ENCODE results near the gene PSMF1. TPM values are rescaled to one million over a fixed set of nuclear protein-coding genes. Genes with fewer than 3 reads are reported as not detected.
A peak's percentile ranks its signal among the peaks of the same experiment; 100 is the strongest.

Gene PSMF1
- total and polyA plus RNA-seq, 9 of the 15 experiments (the other 6 are each of a cell fraction or from before 2014, with no cell fraction given) = 8.5 to 192 (median 33.2) TPM

DNA sequence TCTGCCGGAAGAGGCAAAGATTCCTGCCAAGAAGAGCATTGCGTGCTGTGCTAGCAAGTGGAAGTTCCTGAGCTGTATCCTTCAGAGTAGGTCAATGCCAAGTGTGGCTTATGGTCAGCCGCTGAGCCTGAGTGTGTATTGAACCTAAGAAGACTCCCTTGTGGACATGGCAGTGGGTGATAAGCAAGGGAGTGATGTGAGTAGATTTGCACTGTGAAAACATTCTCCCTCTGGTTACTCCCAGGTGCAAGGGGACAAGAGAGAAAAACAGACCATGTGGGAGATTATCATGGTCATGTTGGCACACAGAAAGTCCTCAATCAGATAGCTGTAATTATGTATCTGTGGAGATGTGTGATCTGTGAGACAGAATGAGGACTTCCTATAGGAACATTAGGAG lies 72.4 kb downstream of the PSMF1 start (continued):
- TF ChIP-seq ZBTB43 (CRISPR knock-in tag; IDR thresholded peaks at IDR 0.05) (no peak), ZBTB26 (CRISPR knock-in tag; IDR thresholded peaks at IDR 0.05) (no peak), ZFP30 (CRISPR knock-in tag; IDR thresholded peaks at IDR 0.05; ENCODE audit: borderline replicate concordance) (no peak), NBN (IDR thresholded peaks at IDR 0.05; ENCODE audit: low read depth) (no peak), FOXK1 (CRISPR knock-in tag; IDR thresholded peaks at IDR 0.05; ENCODE audit: borderline replicate concordance) (no peak), TAL1 (IDR thresholded peaks at IDR 0.05) (peak; percentile 76; the same call in 1 of the 2 replicates), FOXA3 (CRISPR knock-in tag; conservative IDR thresholded peaks at IDR 0.05 in 1 of 2, IDR thresholded peaks at IDR 0.05 in 1 of 2) (peak; percentile 21 to 62; a peak in 2 of 4 replicates)

DNA sequence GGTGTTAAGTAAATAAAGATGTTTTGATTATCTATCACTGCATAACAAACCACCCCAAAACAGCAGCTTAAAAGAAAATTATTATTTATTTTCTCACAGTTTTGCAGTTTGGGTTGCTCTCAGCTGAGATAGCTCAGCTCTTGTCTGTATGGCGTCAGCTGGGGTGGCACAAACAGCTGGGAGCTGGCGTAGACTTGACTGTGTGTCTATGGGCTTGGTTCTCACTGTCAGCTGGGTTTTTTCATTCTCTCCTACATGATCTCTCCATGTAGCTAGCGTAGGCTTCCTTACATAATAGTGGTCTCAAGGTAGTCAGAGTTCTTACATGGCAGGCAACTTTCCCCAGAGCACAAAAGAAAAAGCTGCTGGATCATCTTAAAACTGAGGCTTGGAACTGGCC lies 72.9 kb downstream of the PSMF1 start:
- Histone ChIP-seq H3K9ac (ENCODE audit: insufficient read depth in 1 of 2, low read depth in 2 of 2, low read length in 2 of 2) (peak overlapping the region in 1 of 2 experiments; percentile 26; a peak in 1 of 4 replicates), H2AFZ (ENCODE audit: low read depth, low read length) (no peak overlapping the region), H3K27me3 (ENCODE audit: control insufficient read depth in 2 of 2, insufficient read depth in 2 of 2, low read length in 2 of 2) (no peaks in the 10 kb centered on the region), H3K4me2 (ENCODE audit: insufficient read depth, low read length) (no peak overlapping the region), H3K9me1 (ENCODE audit: control insufficient read depth, insufficient read depth, low read length) (peaks cover 4% of the 10 kb centered on the region), H3K4me3 (no peak overlapping the region), H3K4me1 (replicated peaks in 1 of 2; ENCODE audit: control insufficient read depth in 2 of 2, insufficient read depth in 2 of 2, low read length in 2 of 2) (peaks cover 43 to 44% of the 10 kb centered on the region in 2 experiments), H3K79me2 (ENCODE audit: control insufficient read depth, insufficient read depth, low read length) (no peaks in the 10 kb centered on the region; the same call in 2 of the 3 replicates), H3K36me3 (ENCODE audit: control insufficient read depth, insufficient read depth, low read length) (no peaks in the 10 kb centered on the region), H4K20me1 (replicated peaks; ENCODE audit: control insufficient read depth, insufficient read depth, low read length) (no peaks in the 10 kb centered on the region), H3K27ac (ENCODE audit: extremely low read depth, low read depth, low read length) (no peak overlapping the region), H3K9me3 (replicated peaks; ENCODE audit: control insufficient read depth, insufficient read depth, low read depth, low read length) (no peaks in the 10 kb centered on the region)
- POLR2A ChIA-PET = interaction anchor here (0.8 kb wide), 1 partner anchor 20 kb away, joined by 3 read pairs; no protein-coding TSS in a partner anchor
- ATAC-seq (no peak), DNase-seq (ENCODE audit: extremely low read depth in 1 of 4, low spot score in 3 of 4) (no peak), FAIRE-seq (peak; percentile 11)
- WGBS (ENCODE audit: insufficient coverage, low coverage, missing lambda C conversion rate) = 67% methylated on average over 3 of the region's 3 CpGs
- intact Hi-C loops (cut with micrococcal nuclease) = no loop called here
- in situ Hi-C loops (cut with MboI) = loop anchor here (10.0 kb wide), 1 partner anchor 376 kb away; no protein-coding TSS in a partner anchor
- CTCF ChIA-PET (ENCODE audit: low intra/inter-chr PET ratio) = no interaction called here
- BruUV-seq (replicated peaks) = no TSS peak
- TF ChIP-seq, protein P1, sequence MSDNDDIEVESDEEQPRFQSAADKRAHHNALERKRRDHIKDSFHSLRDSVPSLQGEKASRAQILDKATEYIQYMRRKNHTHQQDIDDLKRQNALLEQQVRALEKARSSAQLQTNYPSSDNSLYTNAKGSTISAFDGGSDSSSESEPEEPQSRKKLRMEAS (CRISPR knock-in tag; IDR thresholded peaks at IDR 0.05) = no peak
- TF ChIP-seq SRSF9 (IDR thresholded peaks at IDR 0.05; ENCODE audit: borderline replicate concordance, low read depth, low read length) (no peak), ZNF445 (CRISPR knock-in tag; IDR thresholded peaks at IDR 0.05; ENCODE audit: low read depth) (no peak), FIP1L1 (IDR thresholded peaks at IDR 0.05; ENCODE audit: low read depth, low read length, poor library complexity, severe bottlenecking) (no peak), HMG20B (CRISPR knock-in tag; IDR thresholded peaks at IDR 0.05) (no peak), KLF1 (tag; IDR thresholded peaks at IDR 0.05) (no peak), CBX5 (IDR thresholded peaks at IDR 0.05; ENCODE audit: borderline replicate concordance, low read depth) (no peak), NR2C1 (IDR thresholded peaks at IDR 0.05) (no peak), NR2C1 (tag; IDR thresholded peaks at IDR 0.05) (no peak), POLR2A (conservative IDR thresholded peaks at IDR 0.05) (no peak), FOXK1 (CRISPR knock-in tag; IDR thresholded peaks at IDR 0.05; ENCODE audit: borderline replicate concordance) (no peak), GATA2 (CRISPR knock-in tag; IDR thresholded peaks at IDR 0.05) (no peak), POLR3A (IDR thresholded peaks at IDR 0.05; ENCODE audit: borderline replicate concordance, extremely low read depth, insufficient read depth, insufficient read length) (no peak), HNRNPK (IDR thresholded peaks at IDR 0.05; ENCODE audit: low read depth, low read length, poor library complexity, severe bottlenecking) (no peak)
